GM19328 (cell line): ENCODE data around the gene GOLPH3L.
"Not testable (repeated sequence)": the region's sequence is repeated elsewhere in the genome, so short reads cannot be mapped to it uniquely, and the experiment has no call there.

ENCODE experiments used
- ATAC-seq: cut with Tn5 transposase; IDR thresholded peaks from one replicate; pipeline ENCODE4 v1.9.1; 2021; ENCODE audit warnings: mild to moderate bottlenecking, moderate library complexity; ENCODE audit not compliant: unreplicated experiment

The GOLPH3L gene

GRCh38 chr1:150619576-150620509 lies 77.1 kb downstream of the GOLPH3L start:
- ATAC-seq = no peak

- no peak for ATAC-seq
Measured at GRCh38 chr1:150615346-150616201, 81.4 kb downstream of the GOLPH3L start.

- no peak for ATAC-seq
Measured at GRCh38 chr1:150613061-150613920, 83.7 kb downstream of the GOLPH3L start.

- no peak for ATAC-seq
Measured at GRCh38 chr1:150612014-150612345, 85.0 kb downstream of the GOLPH3L start.

- ATAC-seq = no peak
Measured at GRCh38 chr1:150610576-150610975, 86.4 kb downstream of the GOLPH3L start.

- no peak for ATAC-seq
Measured at GRCh38 chr1:150609732-150610131, 87.2 kb downstream of the GOLPH3L start.

- ATAC-seq = no peak
Measured at GRCh38 chr1:150606463-150607142, 90.4 kb downstream of the GOLPH3L start.

- ATAC-seq = not testable (repeated sequence)
Measured at GRCh38 chr1:150605451-150605731, 91.6 kb downstream of the GOLPH3L start.

DNA sequence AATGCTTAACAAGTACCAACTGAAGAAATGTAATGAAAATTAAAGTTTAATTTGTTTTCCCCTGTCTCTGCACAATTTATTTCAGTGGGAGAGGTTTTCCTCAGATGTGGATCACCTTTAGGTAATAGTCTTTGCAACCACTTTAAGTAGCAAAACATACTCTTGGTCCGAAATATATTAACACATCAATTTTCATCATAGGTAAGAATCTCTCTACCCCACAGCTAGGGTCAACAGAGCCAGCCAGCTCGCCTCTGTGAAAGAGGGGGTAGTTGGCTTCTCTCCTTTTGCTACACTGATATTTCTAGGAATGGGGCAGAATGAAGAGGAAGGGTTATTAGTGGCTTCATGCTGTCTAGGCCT lies 92.7 kb downstream of the GOLPH3L start:
- no peak for ATAC-seq

DNA sequence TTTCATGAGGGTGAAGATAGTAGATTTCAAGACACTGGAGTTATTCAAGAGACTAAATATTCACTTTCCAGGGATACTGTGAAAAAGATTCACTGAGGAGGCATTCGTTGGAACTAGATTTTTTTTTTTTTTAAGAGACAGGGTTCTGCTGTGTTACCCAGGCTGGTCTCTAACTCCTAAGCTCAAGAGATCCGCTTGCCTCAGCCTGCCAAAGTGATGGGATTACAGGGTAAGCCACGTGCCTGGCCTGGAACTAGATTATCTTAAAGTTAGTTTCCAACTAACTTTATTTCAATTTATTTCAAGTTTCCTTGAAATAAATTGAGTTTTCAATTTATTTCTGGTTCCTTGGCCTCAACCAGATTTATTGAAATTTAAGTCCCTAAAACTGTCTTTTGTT lies 93.2 kb downstream of the GOLPH3L start:
- no peak for ATAC-seq

GRCh38 chr1:150602372-150602771 lies 94.6 kb downstream of the GOLPH3L start:
- not testable (repeated sequence) for ATAC-seq

GRCh38 chr1:150601540-150601939 lies 95.4 kb downstream of the GOLPH3L start:
- ATAC-seq = no peak

GRCh38 chr1:150598346-150598745 lies 98.6 kb downstream of the GOLPH3L start:
- ATAC-seq = not testable (repeated sequence)

GRCh38 chr1:150596976-150597375 lies 100.0 kb downstream of the GOLPH3L start:
- no peak for ATAC-seq
